Measurements from ENCODE around the gene ANTXR1. TPM values are rescaled to one million over a fixed set of nuclear protein-coding genes. Genes with fewer than 3 reads are reported as not detected.

Gene ANTXR1
- total and polyA plus RNA-seq, 4 experiments from 2014 or later = 0.58 TPM; not detected in 3

GRCh38 chr2:68974251-68974650, 38.7 kb upstream of the ANTXR1 start, which contains the start of gene GKN1:
Gene GKN1 (plus strand): TSS chr2:68974636. CDS start chr2:68974678, 42 bp downstream.
- Mint-ChIP-seq H3K4me1 (no peaks in the 10 kb centered on the region), H3K36me3 (no peaks in the 10 kb centered on the region), H3K4me3 (peak within 1 kb of the TSS in 1 of 8 donors; percentile 1), H3K27me3 (peaks cover 15 to 22% of the 10 kb centered on the region in 2 donors), H3K9me3 (peaks cover 0 to 2% (median 0%) of the 10 kb centered on the region in 8 donors), H3K27ac (no peak within 1 kb of the TSS)
- no peaks in the 10 kb centered on the region for H3K36me3 ChIP-seq (ENCODE audit: insufficient read depth, low read length)
- no peak for DNase-seq
- ChIA-PET POLR2A (ENCODE audit: partially characterized antibody) (no interaction called here), CTCF (ENCODE audit: partially characterized antibody) (interaction anchor here (1.1 kb wide), 1 partner anchor 511 kb away, joined by 3 read pairs; no protein-coding TSS in a partner anchor)
- no peak within 1 kb of the TSS for H3K4me3 ChIP-seq (ENCODE audit: low read length in 2 of 2)
- intact Hi-C loops (cut with micrococcal nuclease) = no loop called here
- H3K27ac ChIP-seq (ENCODE audit: low read depth, low read length) = no peak within 1 kb of the TSS
- no peaks in the 10 kb centered on the region for H3K9me3 ChIP-seq (ENCODE audit: control insufficient read depth in 1 of 2, low read length in 2 of 2)
- H3K4me1 ChIP-seq (ENCODE audit: insufficient read depth, low read length) = no peaks in the 10 kb centered on the region
- peaks cover 9% of the 10 kb centered on the region for H3K27me3 ChIP-seq (ENCODE audit: insufficient read depth, low read length)

- intact Hi-C loops (cut with micrococcal nuclease) = no loop called here
- ChIA-PET POLR2A (ENCODE audit: partially characterized antibody) (no interaction called here), CTCF (ENCODE audit: partially characterized antibody) (interaction anchor here (2.0 kb wide), 1 partner anchor 32 kb away, joined by 6 read pairs; no protein-coding TSS in a partner anchor)
Observed at GRCh38 chr2:68974946-68975665, 37.9 kb upstream of the ANTXR1 start.

GRCh38 chr2:68975844-68976243, 37.1 kb upstream of the ANTXR1 start:
- POLR2A ChIA-PET (ENCODE audit: partially characterized antibody) = no interaction called here
- intact Hi-C loops (cut with micrococcal nuclease) = no loop called here

More at GRCh38 chr2:68974946-68975665, 37.9 kb upstream of the ANTXR1 start:
- no peaks in the 10 kb centered on the region for H3K9me3 ChIP-seq (ENCODE audit: control insufficient read depth in 1 of 2, low read length in 2 of 2)
- DNase-seq = no peak
- peaks cover 0 to 2% (median 0%) of the 10 kb centered on the region in 8 donors for H3K9me3 Mint-ChIP-seq
- no peak overlapping the region for H3K27ac Mint-ChIP-seq
- H3K27me3 Mint-ChIP-seq = peaks cover 16 to 27% of the 10 kb centered on the region in 2 donors
- no peaks in the 10 kb centered on the region for H3K4me1 Mint-ChIP-seq
- H3K27me3 ChIP-seq (ENCODE audit: insufficient read depth, low read length) = peaks cover 13% of the 10 kb centered on the region
- no peak overlapping the region for H3K27ac ChIP-seq (ENCODE audit: low read depth, low read length)
- H3K36me3 ChIP-seq (ENCODE audit: insufficient read depth, low read length) = no peaks in the 10 kb centered on the region
- no peaks in the 10 kb centered on the region for H3K36me3 Mint-ChIP-seq
- no peak overlapping the region for H3K4me3 ChIP-seq (ENCODE audit: low read length in 2 of 2)
- no peak overlapping the region for H3K4me3 Mint-ChIP-seq
- no peaks in the 10 kb centered on the region for H3K4me1 ChIP-seq (ENCODE audit: insufficient read depth, low read length)

GRCh38 chr2:68977453-68977852, 35.5 kb upstream of the ANTXR1 start:
- Histone ChIP-seq H3K27ac (ENCODE audit: low read depth, low read length) (no peak overlapping the region), H3K9me3 (ENCODE audit: control insufficient read depth in 1 of 2, low read length in 2 of 2) (no peaks in the 10 kb centered on the region), H3K4me3 (ENCODE audit: low read length in 2 of 2) (no peak overlapping the region), H3K27me3 (ENCODE audit: insufficient read depth, low read length) (peaks cover 20% of the 10 kb centered on the region), H3K36me3 (ENCODE audit: insufficient read depth, low read length) (no peaks in the 10 kb centered on the region), H3K4me1 (ENCODE audit: insufficient read depth, low read length) (no peaks in the 10 kb centered on the region)
- Mint-ChIP-seq H3K36me3 (no peaks in the 10 kb centered on the region), H3K27me3 (peaks cover 19 to 33% of the 10 kb centered on the region in 2 donors), H3K4me1 (no peaks in the 10 kb centered on the region), H3K4me3 (no peak overlapping the region), H3K27ac (no peak overlapping the region), H3K9me3 (peaks cover 0 to 2% (median 0%) of the 10 kb centered on the region in 8 donors)
- CTCF ChIA-PET (ENCODE audit: partially characterized antibody) = no interaction called here
- POLR2A ChIA-PET (ENCODE audit: partially characterized antibody) = no interaction called here
- DNase-seq = no peak
- intact Hi-C loops (cut with micrococcal nuclease) = no loop called here

More at GRCh38 chr2:68975844-68976243, 37.1 kb upstream of the ANTXR1 start:
- H3K27ac ChIP-seq (ENCODE audit: low read depth, low read length) = no peak overlapping the region
- Mint-ChIP-seq H3K9me3 (peaks cover 0 to 2% (median 0%) of the 10 kb centered on the region in 8 donors), H3K36me3 (no peaks in the 10 kb centered on the region), H3K4me3 (no peak overlapping the region), H3K27me3 (peaks cover 16 to 31% of the 10 kb centered on the region in 2 donors), H3K4me1 (no peaks in the 10 kb centered on the region), H3K27ac (no peak overlapping the region)
- no peaks in the 10 kb centered on the region for H3K4me1 ChIP-seq (ENCODE audit: insufficient read depth, low read length)
- CTCF ChIA-PET (ENCODE audit: partially characterized antibody) = interaction anchor here (2.0 kb wide), 1 partner anchor 33 kb away, joined by 6 read pairs; no protein-coding TSS in a partner anchor
- no peaks in the 10 kb centered on the region for H3K36me3 ChIP-seq (ENCODE audit: insufficient read depth, low read length)
- H3K27me3 ChIP-seq (ENCODE audit: insufficient read depth, low read length) = peaks cover 20% of the 10 kb centered on the region
- no peaks in the 10 kb centered on the region for H3K9me3 ChIP-seq (ENCODE audit: control insufficient read depth in 1 of 2, low read length in 2 of 2)
- DNase-seq = no peak
- no peak overlapping the region for H3K4me3 ChIP-seq (ENCODE audit: low read length in 2 of 2)

- CTCF ChIA-PET (ENCODE audit: partially characterized antibody) = no interaction called here
- Histone ChIP-seq H3K27me3 (ENCODE audit: insufficient read depth, low read length) (peaks cover 20% of the 10 kb centered on the region), H3K27ac (ENCODE audit: low read depth, low read length) (no peak overlapping the region), H3K4me1 (ENCODE audit: insufficient read depth, low read length) (no peaks in the 10 kb centered on the region), H3K36me3 (ENCODE audit: insufficient read depth, low read length) (no peaks in the 10 kb centered on the region), H3K4me3 (ENCODE audit: low read length in 2 of 2) (no peak overlapping the region), H3K9me3 (ENCODE audit: control insufficient read depth in 1 of 2, low read length in 2 of 2) (no peaks in the 10 kb centered on the region)
- peak overlapping the region in 1 of 7 donors; percentile 57 for H3K27ac Mint-ChIP-seq
- DNase-seq = no peak
- no peak overlapping the region for H3K4me3 Mint-ChIP-seq
- no peaks in the 10 kb centered on the region for H3K36me3 Mint-ChIP-seq
- POLR2A ChIA-PET (ENCODE audit: partially characterized antibody) = no interaction called here
- H3K4me1 Mint-ChIP-seq = no peaks in the 10 kb centered on the region
- H3K27me3 Mint-ChIP-seq = peaks cover 19 to 33% of the 10 kb centered on the region in 2 donors
- intact Hi-C loops (cut with micrococcal nuclease) = no loop called here
- peaks cover 0 to 2% (median 0%) of the 10 kb centered on the region in 8 donors for H3K9me3 Mint-ChIP-seq
Observed at GRCh38 chr2:68978098-68978497, 34.9 kb upstream of the ANTXR1 start.

- no peaks in the 10 kb centered on the region for H3K4me1 ChIP-seq (ENCODE audit: insufficient read depth, low read length)
- intact Hi-C loops (cut with micrococcal nuclease) = no loop called here
- H3K9me3 Mint-ChIP-seq = peaks cover 0 to 3% (median 0%) of the 10 kb centered on the region in 8 donors
- no peak overlapping the region for H3K27ac ChIP-seq (ENCODE audit: low read depth, low read length)
- H3K27me3 Mint-ChIP-seq = peaks cover 16 to 22% of the 10 kb centered on the region in 2 donors
- H3K4me3 Mint-ChIP-seq = no peak overlapping the region
- no peak for DNase-seq
- H3K27ac Mint-ChIP-seq = no peak overlapping the region
- no peaks in the 10 kb centered on the region for H3K4me1 Mint-ChIP-seq
- peaks cover 15% of the 10 kb centered on the region for H3K27me3 ChIP-seq (ENCODE audit: insufficient read depth, low read length)
- no peaks in the 10 kb centered on the region for H3K36me3 ChIP-seq (ENCODE audit: insufficient read depth, low read length)
- H3K9me3 ChIP-seq (ENCODE audit: control insufficient read depth in 1 of 2, low read length in 2 of 2) = no peaks in the 10 kb centered on the region
- no peak overlapping the region for H3K4me3 ChIP-seq (ENCODE audit: low read length in 2 of 2)
- CTCF ChIA-PET (ENCODE audit: partially characterized antibody) = no interaction called here
- POLR2A ChIA-PET (ENCODE audit: partially characterized antibody) = no interaction called here
- no peaks in the 10 kb centered on the region for H3K36me3 Mint-ChIP-seq
Observed at GRCh38 chr2:68980956-68981355, 32.0 kb upstream of the ANTXR1 start.

GRCh38 chr2:68987021-68987503, 25.9 kb upstream of the ANTXR1 start:
- Histone ChIP-seq H3K9me3 (ENCODE audit: control insufficient read depth in 1 of 2, low read length in 2 of 2) (no peaks in the 10 kb centered on the region), H3K4me3 (ENCODE audit: low read length in 2 of 2) (no peak overlapping the region), H3K27me3 (ENCODE audit: insufficient read depth, low read length) (no peaks in the 10 kb centered on the region), H3K4me1 (ENCODE audit: insufficient read depth, low read length) (no peaks in the 10 kb centered on the region), H3K36me3 (ENCODE audit: insufficient read depth, low read length) (no peaks in the 10 kb centered on the region), H3K27ac (ENCODE audit: low read depth, low read length) (no peak overlapping the region)
- Mint-ChIP-seq H3K27me3 (peaks cover 6 to 11% of the 10 kb centered on the region in 2 donors), H3K36me3 (no peaks in the 10 kb centered on the region), H3K27ac (no peak overlapping the region), H3K4me1 (no peaks in the 10 kb centered on the region), H3K4me3 (no peak overlapping the region), H3K9me3 (peaks cover 0 to 3% (median 0%) of the 10 kb centered on the region in 8 donors)
- no peak for DNase-seq
- POLR2A ChIA-PET (ENCODE audit: partially characterized antibody) = no interaction called here
- intact Hi-C loops (cut with micrococcal nuclease) = no loop called here
- CTCF ChIA-PET (ENCODE audit: partially characterized antibody) = no interaction called here
